Keratinocyte (primary cell): Measurements from ENCODE around the gene PDZD2.

Experiments
- CTCF ChIP-seq, 3 experiments: IDR thresholded peaks in 1 of 3; conservative IDR thresholded peaks in 1 of 3; optimal IDR thresholded peaks in 1 of 3; 2 replicates in 2 of 3; 3 replicates in 1 of 3; pipeline versions ENCODE3 to v1.5.1; 2011; ENCODE audit warnings: low read length in 3 of 3, mild to moderate bottlenecking in 3 of 3, moderate library complexity in 2 of 3, control low read depth in 1 of 3, inconsistent platforms in 1 of 3; ENCODE audit not compliant: insufficient read depth in 2 of 3; ENCODE audit errors: extremely low read depth in 1 of 3
- EZH2 ChIP-seq: IDR thresholded peaks from one replicate; pipeline ENCODE4 v1.6.1; 2012; ENCODE audit warnings: inconsistent platforms, mild to moderate bottlenecking, low read length, moderate library complexity

GRCh38 chr5:32002755-32003154 is 363.8 kb downstream of the PDZD2 start:
- TF ChIP-seq CTCF (optimal IDR thresholded peaks at IDR 0.05 in 1 of 3, IDR thresholded peaks at IDR 0.05 in 1 of 3, conservative IDR thresholded peaks at IDR 0.05 in 1 of 3; ENCODE audit: extremely low read depth in 1 of 3, insufficient read depth in 2 of 3, low read length in 3 of 3), result no peak
- TF ChIP-seq EZH2, result no peak
